Measurements from ENCODE around the gene RASSF6. TPM values are rescaled to one million over a fixed set of nuclear protein-coding genes. Genes with fewer than 3 reads are reported as not detected.
A peak's percentile ranks its signal among the peaks of the same experiment; 100 is the strongest.

The RASSF6 gene, protein sequence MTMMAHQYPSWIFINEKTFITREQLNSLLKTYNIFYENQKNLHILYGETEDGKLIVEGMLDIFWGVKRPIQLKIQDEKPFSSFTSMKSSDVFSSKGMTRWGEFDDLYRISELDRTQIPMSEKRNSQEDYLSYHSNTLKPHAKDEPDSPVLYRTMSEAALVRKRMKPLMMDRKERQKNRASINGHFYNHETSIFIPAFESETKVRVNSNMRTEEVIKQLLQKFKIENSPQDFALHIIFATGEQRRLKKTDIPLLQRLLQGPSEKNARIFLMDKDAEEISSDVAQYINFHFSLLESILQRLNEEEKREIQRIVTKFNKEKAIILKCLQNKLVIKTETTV
- 32.5 and 48.3 TPM in 2 replicates for total RNA-seq (2014; rRNA removed; shearing (Covaris generic))
- total RNA-seq (2022): 62.2 and 86.6 TPM in 2 replicates
- percentile 99 among the genes with signal in this experiment for Bru-seq, nascent RNA
- percentile 94 among the genes with signal in this experiment for BruChase-seq, experiment 1, labeled RNA remaining after a 6-hour chase
- percentile 97 among the genes with signal in this experiment for BruChase-seq, experiment 2, labeled RNA remaining after a 2-hour chase
- long read RNA-seq, full-length matches to known transcripts: 78 of 136 reads
- long read RNA-seq, partial matches to known transcripts: 13 of 136 reads
- long read RNA-seq, other reads (novel, unspliced or antisense): 45 of 136 reads

DNA sequence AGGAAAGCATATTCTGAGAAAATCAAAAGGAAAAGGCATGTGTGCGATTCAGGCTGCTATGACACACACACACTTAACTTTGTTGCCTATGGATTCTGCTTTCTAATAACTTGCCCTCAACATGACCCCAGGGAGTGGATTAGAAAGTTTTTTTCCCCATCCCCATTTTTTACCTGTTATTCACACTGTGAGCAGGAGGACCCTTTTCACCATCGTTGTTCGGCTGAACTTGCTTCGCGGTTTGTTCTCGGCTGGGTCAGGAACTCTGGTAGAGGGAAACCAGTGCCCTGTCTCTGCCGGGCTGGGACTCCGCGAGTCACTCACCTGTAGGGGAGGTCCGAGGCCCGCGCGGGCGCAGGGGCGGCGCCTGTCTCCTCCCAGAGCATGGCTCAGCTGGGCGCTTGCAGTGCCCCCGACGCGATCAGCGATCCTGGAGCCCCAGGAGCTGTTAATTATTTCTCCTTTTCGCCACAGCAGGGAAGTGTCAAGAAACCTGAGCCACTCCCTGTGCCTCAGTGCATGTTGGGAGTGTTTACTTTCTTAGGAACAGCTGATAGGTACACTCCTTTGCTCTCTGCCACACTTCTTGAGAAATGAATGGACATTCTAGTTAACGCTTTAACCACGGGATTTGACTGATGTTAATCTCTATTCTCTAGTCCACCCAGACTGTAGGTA is at the start of gene RASSF6:
RASSF6 (minus strand) TSS at position 322 of the 678 bp plus-strand sequence. CDS start 8,641 bp downstream, outside the sequence.
- no peak for TF ChIP-seq EZH2phosphoT487 (IDR thresholded peaks at IDR 0.05; ENCODE audit: borderline replicate concordance, low read depth, low read length)
- TF ChIP-seq, protein P1, sequence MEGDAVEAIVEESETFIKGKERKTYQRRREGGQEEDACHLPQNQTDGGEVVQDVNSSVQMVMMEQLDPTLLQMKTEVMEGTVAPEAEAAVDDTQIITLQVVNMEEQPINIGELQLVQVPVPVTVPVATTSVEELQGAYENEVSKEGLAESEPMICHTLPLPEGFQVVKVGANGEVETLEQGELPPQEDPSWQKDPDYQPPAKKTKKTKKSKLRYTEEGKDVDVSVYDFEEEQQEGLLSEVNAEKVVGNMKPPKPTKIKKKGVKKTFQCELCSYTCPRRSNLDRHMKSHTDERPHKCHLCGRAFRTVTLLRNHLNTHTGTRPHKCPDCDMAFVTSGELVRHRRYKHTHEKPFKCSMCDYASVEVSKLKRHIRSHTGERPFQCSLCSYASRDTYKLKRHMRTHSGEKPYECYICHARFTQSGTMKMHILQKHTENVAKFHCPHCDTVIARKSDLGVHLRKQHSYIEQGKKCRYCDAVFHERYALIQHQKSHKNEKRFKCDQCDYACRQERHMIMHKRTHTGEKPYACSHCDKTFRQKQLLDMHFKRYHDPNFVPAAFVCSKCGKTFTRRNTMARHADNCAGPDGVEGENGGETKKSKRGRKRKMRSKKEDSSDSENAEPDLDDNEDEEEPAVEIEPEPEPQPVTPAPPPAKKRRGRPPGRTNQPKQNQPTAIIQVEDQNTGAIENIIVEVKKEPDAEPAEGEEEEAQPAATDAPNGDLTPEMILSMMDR (conservative IDR thresholded peaks at IDR 0.05; ENCODE audit: low read length): peak; percentile 45; the same call in 1 of the 2 replicates
- Histone ChIP-seq H3K27ac (ENCODE audit: low read depth, low read length, poor library complexity, severe bottlenecking) (peak within 1 kb of the TSS; percentile 100), H4K20me1 (ENCODE audit: insufficient read depth, low read length) (no peaks in the 10 kb centered on the region), H3K36me3 (ENCODE audit: insufficient read depth, low read length) (peaks cover 42% of the 10 kb centered on the region), H2AFZ (ENCODE audit: low read length) (peak within 1 kb of the TSS; percentile 65; the same call in 1 of the 2 replicates), H3K4me1 (ENCODE audit: insufficient read depth, low read length, poor library complexity, severe bottlenecking) (peaks cover 54% of the 10 kb centered on the region), H3K79me2 (ENCODE audit: insufficient read depth, low read depth, low read length) (peaks cover 69% of the 10 kb centered on the region), H3K9me3 (ENCODE audit: low read length) (no peaks in the 10 kb centered on the region), H3K4me3 (ENCODE audit: low read depth, low read length, poor library complexity, severe bottlenecking) (peak within 1 kb of the TSS; percentile 85), H3K9me2 (ENCODE audit: insufficient read depth, low read length) (no peaks in the 10 kb centered on the region), H3K4me2 (ENCODE audit: low read length) (peak within 1 kb of the TSS; percentile 93)
- POLR2A ChIA-PET: interaction anchor here (0.5 to 7.0 kb wide), 15 partner anchors 10 to 454 kb away, joined by 3 to 115 read pairs (median 4); partner anchors contain the start of gene ANKRD17
- BruUV-seq (replicated peaks): no TSS peak
- intact Hi-C loops (cut with micrococcal nuclease; ENCODE audit: unreplicated experiment): loop anchor here (2.0 kb wide), 1 partner anchor 33 kb away; no protein-coding TSS in a partner anchor
- CTCF ChIA-PET (ENCODE audit: unreplicated experiment): no interaction called here
- peak; percentile 86 for DNase-seq (ENCODE audit: low spot score)

DNA sequence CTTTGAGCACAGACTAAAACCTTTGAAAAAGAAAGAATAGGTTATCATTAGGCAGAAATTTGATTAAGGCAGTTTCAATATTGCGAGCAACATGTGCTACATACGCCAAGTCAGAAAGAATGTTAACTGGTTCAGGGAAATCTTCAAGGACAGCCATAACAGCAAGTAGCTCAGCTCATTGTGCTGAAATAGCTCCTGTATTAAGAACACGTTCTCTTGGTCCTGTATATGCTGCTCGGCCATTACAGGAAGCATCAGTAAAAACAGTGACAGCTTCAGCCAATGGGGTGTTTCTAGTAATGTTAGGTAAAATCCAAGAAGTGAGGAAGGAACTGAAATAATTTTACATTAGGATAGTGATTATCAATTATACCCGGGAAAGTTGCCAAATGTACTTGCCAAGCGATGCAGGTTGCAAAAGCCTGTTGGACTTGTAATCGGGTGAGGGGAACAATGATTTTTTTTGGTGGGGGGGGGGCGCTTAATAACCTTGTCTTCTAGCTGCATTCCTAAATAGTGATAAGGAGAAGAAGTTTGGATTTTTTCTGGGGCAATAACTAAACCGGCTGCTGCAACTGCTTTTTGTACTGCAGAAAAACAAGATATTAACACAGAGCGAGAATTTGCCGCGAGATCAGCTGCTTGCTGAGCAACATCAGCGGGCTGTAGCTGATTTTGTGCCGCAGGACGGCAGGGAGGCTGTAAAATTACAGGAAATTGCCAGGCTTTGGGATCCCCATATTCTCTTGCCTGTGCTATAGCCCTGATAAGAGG is 49.4 kb upstream of the RASSF6 start:
- no peak overlapping the region for H3K27ac ChIP-seq (ENCODE audit: low read depth, low read length, poor library complexity, severe bottlenecking)
- H4K20me1 ChIP-seq (ENCODE audit: insufficient read depth, low read length): no peaks in the 10 kb centered on the region
- no peaks in the 10 kb centered on the region for H3K4me1 ChIP-seq (ENCODE audit: insufficient read depth, low read length, poor library complexity, severe bottlenecking)
- H3K4me2 ChIP-seq (ENCODE audit: low read length): no peak overlapping the region
- H3K79me2 ChIP-seq (ENCODE audit: insufficient read depth, low read depth, low read length): no peaks in the 10 kb centered on the region
- ChIA-PET POLR2A (interaction anchor here (0.6 to 0.7 kb wide), 3 partner anchors 179 to 759 kb away, joined by 3 to 6 read pairs (median 5); no protein-coding TSS in a partner anchor), CTCF (ENCODE audit: unreplicated experiment) (no interaction called here)
- intact Hi-C loops (cut with micrococcal nuclease; ENCODE audit: unreplicated experiment): loop anchor here (1.0 to 5.0 kb wide), 3 partner anchors 222 to 357 kb away; no protein-coding TSS in a partner anchor
- H3K9me3 ChIP-seq (ENCODE audit: low read length): no peaks in the 10 kb centered on the region
- no peak for DNase-seq (ENCODE audit: low spot score)
- TF ChIP-seq, protein P1 (conservative IDR thresholded peaks at IDR 0.05; ENCODE audit: low read length): no peak
- TF ChIP-seq EZH2phosphoT487 (IDR thresholded peaks at IDR 0.05; ENCODE audit: borderline replicate concordance, low read depth, low read length): no peak
- no peaks in the 10 kb centered on the region for H3K36me3 ChIP-seq (ENCODE audit: insufficient read depth, low read length)
- no peak overlapping the region for H2AFZ ChIP-seq (ENCODE audit: low read length)
- H3K9me2 ChIP-seq (ENCODE audit: insufficient read depth, low read length): no peaks in the 10 kb centered on the region
- H3K4me3 ChIP-seq (ENCODE audit: low read depth, low read length, poor library complexity, severe bottlenecking): no peak overlapping the region
- no TSS peak for BruUV-seq (replicated peaks)
